HTR-8/SVneo (cell line): Measurements from ENCODE around the gene CACNA2D1.

Source experiments
- DNase-seq: peaks from one replicate; pipeline ENCODE4 v3.0.0; 2011; ENCODE audit warnings: low spot score, mixed read lengths; ENCODE audit not compliant: insufficient read length
- FAIRE-seq: peaks from 2 replicates; lab custom pipeline; 2011; peaks lifted over from hg19 to GRCh38; lab: Jason Lieb, UNC

Gene CACNA2D1

GRCh38 chr7:81934596-81935301 is 508.8 kb downstream of the CACNA2D1 start:
- DNase-seq (no peak), FAIRE-seq (no peak)

GRCh38 chr7:81932936-81933335 is 510.6 kb downstream of the CACNA2D1 start:
- DNase-seq (no peak), FAIRE-seq (no peak)

- FAIRE-seq (no peak), DNase-seq (no peak)
Observed at GRCh38 chr7:81929386-81929785, 514.2 kb downstream of the CACNA2D1 start.

- FAIRE-seq = no peak
Observed at GRCh38 chr7:81926154-81926553, 517.4 kb downstream of the CACNA2D1 start.

GRCh38 chr7:81925530-81925929 is 518.0 kb downstream of the CACNA2D1 start:
- no peak for DNase-seq
- FAIRE-seq = no peak

More at GRCh38 chr7:81926154-81926553, 517.4 kb downstream of the CACNA2D1 start:
- DNase-seq = no peak

GRCh38 chr7:81924494-81924893 is 519.1 kb downstream of the CACNA2D1 start:
- FAIRE-seq = no peak
- DNase-seq = no peak

GRCh38 chr7:81919494-81919893 is 524.1 kb downstream of the CACNA2D1 start:
- FAIRE-seq (no peak), DNase-seq (no peak)

GRCh38 chr7:81908220-81908619 is 535.4 kb downstream of the CACNA2D1 start:
- DNase-seq (no peak), FAIRE-seq (no peak)

GRCh38 chr7:81903115-81903514 is 540.5 kb downstream of the CACNA2D1 start:
- DNase-seq = no peak
- FAIRE-seq = no peak

GRCh38 chr7:81902536-81902935 is 541.0 kb downstream of the CACNA2D1 start:
- FAIRE-seq = no peak
- DNase-seq = no peak
